H9 (cell line): ENCODE results near the gene SLC35A2. TPM values are rescaled to one million over a fixed set of nuclear protein-coding genes. Genes with fewer than 3 reads are reported as not detected.

Source experiments
- DNase-seq: peaks from one replicate; pipeline ENCODE4 v3.0.0-alpha.2; 2017
- H2AFZ ChIP-seq: one replicate; pipeline ENCODE4 v1.6.1; 2013; ENCODE audit warnings: mild to moderate bottlenecking, low read length, control low read depth, moderate library complexity
- H2AK5ac ChIP-seq: 2 replicates; pipeline ENCODE4 v1.6.1; 2013; ENCODE audit warnings: low read length, control low read depth, mixed read lengths; ENCODE audit not compliant: insufficient read length
- H2BK120ac ChIP-seq: one replicate; pipeline ENCODE4 v1.6.1; 2013; ENCODE audit warnings: low read depth, mild to moderate bottlenecking, low read length, control low read depth, inconsistent platforms; ENCODE audit not compliant: poor library complexity, severe bottlenecking
- H2BK12ac ChIP-seq: 2 replicates; pipeline ENCODE4 v1.6.1; 2013; ENCODE audit warnings: low read length, control low read depth, mixed read lengths, low read depth; ENCODE audit not compliant: insufficient read length
- H2BK15ac ChIP-seq: 2 replicates; pipeline ENCODE4 v1.6.1; 2013; ENCODE audit warnings: low read depth, low read length, control low read depth
- H2BK20ac ChIP-seq: one replicate; pipeline ENCODE4 v1.6.1; 2013; ENCODE audit warnings: low read depth, mild to moderate bottlenecking, low read length, control low read depth, inconsistent platforms; ENCODE audit not compliant: poor library complexity, severe bottlenecking
- H2BK5ac ChIP-seq: 2 replicates; pipeline ENCODE4 v1.6.1; 2013; ENCODE audit warnings: low read length, control low read depth, mixed read lengths; ENCODE audit not compliant: insufficient read length
- H3K14ac ChIP-seq: 2 replicates; pipeline ENCODE4 v1.6.1; 2013; ENCODE audit warnings: low read length, control low read depth; ENCODE audit not compliant: insufficient read depth
- H3K18ac ChIP-seq: 2 replicates; pipeline ENCODE4 v1.6.1; 2013; ENCODE audit warnings: low read depth, mild to moderate bottlenecking, mixed read lengths, low read length, control low read depth; ENCODE audit not compliant: insufficient read length
- H3K23ac ChIP-seq: 2 replicates; pipeline ENCODE4 v1.6.1; 2013; ENCODE audit warnings: low read length, control low read depth, mixed read lengths, low read depth; ENCODE audit not compliant: insufficient read length
- H3K23me2 ChIP-seq: 2 replicates; pipeline ENCODE4 v1.6.1; 2013; ENCODE audit warnings: low read depth, mild to moderate bottlenecking, mixed read lengths, low read length, control low read depth; ENCODE audit not compliant: insufficient read length, poor library complexity, severe bottlenecking
- H3K27ac ChIP-seq: 2 replicates; pipeline ENCODE4 v1.5.1; 2013; ENCODE audit warnings: low read length, control low read depth, mixed read lengths, low read depth; ENCODE audit not compliant: insufficient read length
- H3K27me3 ChIP-seq: 2 replicates; pipeline ENCODE4 v1.6.1; 2013; ENCODE audit warnings: low read length, control low read depth, inconsistent platforms; ENCODE audit not compliant: insufficient read depth
- H3K4ac ChIP-seq: 2 replicates; pipeline ENCODE4 v1.6.1; 2013; ENCODE audit warnings: low read depth, mild to moderate bottlenecking, control low read depth, inconsistent platforms, low read length, moderate library complexity
- H3K4me1 ChIP-seq: 2 replicates; pipeline ENCODE4 v1.6.1; 2013; ENCODE audit warnings: low read length, control low read depth, inconsistent platforms; ENCODE audit not compliant: insufficient read depth
- H3K4me2 ChIP-seq: 2 replicates; pipeline ENCODE4 v1.6.1; 2013; ENCODE audit warnings: low read length, control low read depth, mixed read lengths; ENCODE audit not compliant: insufficient read length, insufficient read depth
- H3K56ac ChIP-seq: 2 replicates; pipeline ENCODE4 v1.6.1; 2013; ENCODE audit warnings: low read depth, mild to moderate bottlenecking, mixed read lengths, low read length, control low read depth; ENCODE audit not compliant: insufficient read length
- H3K79me1 ChIP-seq: 2 replicates; pipeline ENCODE4 v1.6.1; 2013; ENCODE audit warnings: low read depth, mild to moderate bottlenecking, moderate library complexity, low read length, control low read depth, inconsistent platforms; ENCODE audit not compliant: insufficient read depth, poor library complexity, severe bottlenecking
- H3K79me2 ChIP-seq: 2 replicates; pipeline ENCODE4 v1.6.1; 2013; ENCODE audit warnings: low read length, control low read depth, inconsistent platforms; ENCODE audit not compliant: insufficient read depth
- H3K9ac ChIP-seq: 2 replicates; pipeline ENCODE4 v1.6.1; 2013; ENCODE audit warnings: low read length, control low read depth, mixed read lengths; ENCODE audit not compliant: insufficient read length; ENCODE audit errors: extremely low read depth
- H3K9me3 ChIP-seq: one replicate; pipeline ENCODE4 v1.6.1; 2013; ENCODE audit warnings: low read depth, low read length, inconsistent platforms; ENCODE audit not compliant: control insufficient read depth
- H3T11ph ChIP-seq: one replicate; pipeline ENCODE4 v1.6.1; 2013; ENCODE audit warnings: mild to moderate bottlenecking, low read length, control low read depth, inconsistent platforms
- H4K20me1 ChIP-seq: one replicate; pipeline ENCODE4 v1.6.1; 2013; ENCODE audit not compliant: control insufficient read depth, insufficient read length, insufficient read depth
- H4K5ac ChIP-seq: 2 replicates; pipeline ENCODE4 v1.6.1; 2013; ENCODE audit warnings: low read depth, mild to moderate bottlenecking, mixed read lengths, low read length, control low read depth; ENCODE audit not compliant: insufficient read length
- H4K8ac ChIP-seq: replicated peaks from 2 replicates; pipeline ENCODE4 v1.6.1; 2013; ENCODE audit warnings: low read length, control low read depth, mixed read lengths, low read depth; ENCODE audit not compliant: insufficient read length
- H4K91ac ChIP-seq: 2 replicates; pipeline ENCODE4 v1.6.1; 2013; ENCODE audit warnings: low read depth, mild to moderate bottlenecking, moderate library complexity, mixed read lengths, low read length, control low read depth; ENCODE audit not compliant: insufficient read length
- H3K27ac Mint-ChIP-seq, 3 experiments: 2 replicates in 2 of 3; 3 replicates in 1 of 3; pipeline ENCODE4 v1.8.0; 2020 to 2021; ENCODE audit warnings: mixed read lengths in 3 of 3, mild to moderate bottlenecking in 1 of 3, moderate library complexity in 1 of 3
- H3K27me3 Mint-ChIP-seq: 2 replicates; pipeline ENCODE4 v1.8.0; 2021; ENCODE audit warnings: low read depth, mild to moderate bottlenecking, moderate library complexity, mixed read lengths
- H3K36me3 Mint-ChIP-seq, 3 experiments: 2 replicates in 2 of 3; 3 replicates in 1 of 3; pipeline ENCODE4 v1.8.0; 2020 to 2021; ENCODE audit warnings: low read depth in 3 of 3, mixed read lengths in 3 of 3; ENCODE audit not compliant: insufficient read depth in 1 of 3
- H3K4me1 Mint-ChIP-seq, 2 experiments: 2 replicates each; pipeline ENCODE4 v1.8.0; 2020; ENCODE audit warnings: mixed read lengths in 2 of 2
- H3K4me3 Mint-ChIP-seq, 2 experiments: 2 replicates in 1 of 2; 3 replicates in 1 of 2; pipeline ENCODE4 v1.8.0; 2020 to 2021; ENCODE audit warnings: mild to moderate bottlenecking in 2 of 2, mixed read lengths in 2 of 2, moderate library complexity in 1 of 2
- H3K9me3 Mint-ChIP-seq, 2 experiments: 2 replicates in 1 of 2; 3 replicates in 1 of 2; pipeline ENCODE4 v1.8.0; 2020; ENCODE audit warnings: mild to moderate bottlenecking in 2 of 2, mixed read lengths in 2 of 2, moderate library complexity in 1 of 2
- WGBS: extraction: QIAGEN DNeasy Blood & Tissue Kit; methylation state at CpG from one replicate; pipeline ENCODE4 v1.1.7; 2013; ENCODE audit warnings: missing lambda C conversion rate, low lambda C conversion rate, mixed read lengths; ENCODE audit not compliant: insufficient read length; ENCODE audit errors: extremely low coverage; 5-methylcytosine and 5-hydroxymethylcytosine counted together
- total RNA-seq: library from RNA; stranded (reverse); gene quantifications from 2 replicates; pipeline ENCODE4 v1.2.1, GENCODE V29; 2021
- TF ChIP-seq, protein P1 (sequence below): fragments of 200-600 bp; sonication (generic); conservative IDR thresholded peaks from 3 replicates; pipeline ENCODE4 v1.8.0; 2021; ENCODE audit warnings: antibody characterized with exemption, mild to moderate bottlenecking

The SLC35A2 gene
- total RNA-seq, 1 experiment from 2014 or later: 32.9 TPM

GRCh38 chrX:48905090-48905790 lies 6.2 kb downstream of the SLC35A2 start:
- Histone ChIP-seq H2BK20ac (no peak overlapping the region), H3T11ph (no peak overlapping the region), H3K56ac (no peak overlapping the region), H3K23me2 (no peaks in the 10 kb centered on the region), H3K27me3 (no peaks in the 10 kb centered on the region), H3K4me1 (no peaks in the 10 kb centered on the region), H3K9ac (no peak overlapping the region), H3K27ac (no peak overlapping the region), H3K4me2 (no peak overlapping the region), H3K4ac (no peak overlapping the region), H2BK15ac (no peak overlapping the region), H4K5ac (no peak overlapping the region), H2BK120ac (no peak overlapping the region), H3K23ac (no peak overlapping the region), H3K9me3 (no peaks in the 10 kb centered on the region), H2BK12ac (no peak overlapping the region), H2BK5ac (no peak overlapping the region), H3K14ac (no peak overlapping the region; the same call in 1 of the 2 replicates), H4K8ac (no peak overlapping the region), H3K79me2 (no peaks in the 10 kb centered on the region), H2AFZ (no peak overlapping the region), H3K18ac (no peak overlapping the region), H4K91ac (no peak overlapping the region), H2AK5ac (no peak overlapping the region), H3K79me1 (no peaks in the 10 kb centered on the region), H4K20me1 (peaks cover 3% of the 10 kb centered on the region)
- H3K27me3 Mint-ChIP-seq: no peaks in the 10 kb centered on the region; the same call in none of the 2 replicates
- DNase-seq: no peak
- H3K4me1 Mint-ChIP-seq: peaks cover 4 to 5% of the 10 kb centered on the region in 2 experiments; a peak in 3 of 4 replicates
- no peak overlapping the region; a peak in 1 of 5 replicates for H3K4me3 Mint-ChIP-seq
- TF ChIP-seq, protein P1, sequence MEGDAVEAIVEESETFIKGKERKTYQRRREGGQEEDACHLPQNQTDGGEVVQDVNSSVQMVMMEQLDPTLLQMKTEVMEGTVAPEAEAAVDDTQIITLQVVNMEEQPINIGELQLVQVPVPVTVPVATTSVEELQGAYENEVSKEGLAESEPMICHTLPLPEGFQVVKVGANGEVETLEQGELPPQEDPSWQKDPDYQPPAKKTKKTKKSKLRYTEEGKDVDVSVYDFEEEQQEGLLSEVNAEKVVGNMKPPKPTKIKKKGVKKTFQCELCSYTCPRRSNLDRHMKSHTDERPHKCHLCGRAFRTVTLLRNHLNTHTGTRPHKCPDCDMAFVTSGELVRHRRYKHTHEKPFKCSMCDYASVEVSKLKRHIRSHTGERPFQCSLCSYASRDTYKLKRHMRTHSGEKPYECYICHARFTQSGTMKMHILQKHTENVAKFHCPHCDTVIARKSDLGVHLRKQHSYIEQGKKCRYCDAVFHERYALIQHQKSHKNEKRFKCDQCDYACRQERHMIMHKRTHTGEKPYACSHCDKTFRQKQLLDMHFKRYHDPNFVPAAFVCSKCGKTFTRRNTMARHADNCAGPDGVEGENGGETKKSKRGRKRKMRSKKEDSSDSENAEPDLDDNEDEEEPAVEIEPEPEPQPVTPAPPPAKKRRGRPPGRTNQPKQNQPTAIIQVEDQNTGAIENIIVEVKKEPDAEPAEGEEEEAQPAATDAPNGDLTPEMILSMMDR: no peak
- H3K36me3 Mint-ChIP-seq: peaks cover 21 to 57% (median 50%) of the 10 kb centered on the region in 3 experiments
- peaks cover 69 to 70% of the 10 kb centered on the region in 2 experiments for H3K9me3 Mint-ChIP-seq
- H3K27ac Mint-ChIP-seq: no peak overlapping the region
- no CpG with 5 or more reads among the region's 20 CpGs for WGBS
